ACHN (cell line): Measurements from ENCODE around the gene DOCK4.
"Not testable (repeated sequence)": the region's sequence is repeated elsewhere in the genome, so short reads cannot be mapped to it uniquely, and the experiment has no call there.

Experiments used
- DNase-seq: peaks from one replicate; pipeline ENCODE4 v3.0.0-alpha.2; 2015
- in situ Hi-C: cut with HindIII; loops from 2 replicates; pipeline ENCODE4 v1.10.0; 2017; ENCODE audit warnings: low sequenced_read_pairs, low pct_ligation_motif_present, low pct_unique_long_range_greater_than_20kb

The DOCK4 gene

GRCh38 chr7:112144284-112145059, 61.7 kb downstream of the DOCK4 start:
- DNase-seq: no peak

GRCh38 chr7:112143582-112143981, 62.6 kb downstream of the DOCK4 start:
- in situ Hi-C loops: no loop called here
- DNase-seq: no peak

More at GRCh38 chr7:112144284-112145059, 61.7 kb downstream of the DOCK4 start:
- in situ Hi-C loops: no loop called here

GRCh38 chr7:112143136-112143535, 63.1 kb downstream of the DOCK4 start:
- DNase-seq: no peak
- in situ Hi-C loops: no loop called here

- in situ Hi-C loops: no loop called here
- DNase-seq: no peak
Observed at GRCh38 chr7:112140600-112140999, 65.6 kb downstream of the DOCK4 start.

- no peak for DNase-seq
- in situ Hi-C loops: no loop called here
Observed at GRCh38 chr7:112138938-112139337, 67.3 kb downstream of the DOCK4 start.

- in situ Hi-C loops: no loop called here
- no peak for DNase-seq
Observed at GRCh38 chr7:112138325-112138852, 67.8 kb downstream of the DOCK4 start.

- no peak for DNase-seq
- in situ Hi-C loops: no loop called here
Observed at GRCh38 chr7:112137141-112138101, 68.8 kb downstream of the DOCK4 start.

DNA sequence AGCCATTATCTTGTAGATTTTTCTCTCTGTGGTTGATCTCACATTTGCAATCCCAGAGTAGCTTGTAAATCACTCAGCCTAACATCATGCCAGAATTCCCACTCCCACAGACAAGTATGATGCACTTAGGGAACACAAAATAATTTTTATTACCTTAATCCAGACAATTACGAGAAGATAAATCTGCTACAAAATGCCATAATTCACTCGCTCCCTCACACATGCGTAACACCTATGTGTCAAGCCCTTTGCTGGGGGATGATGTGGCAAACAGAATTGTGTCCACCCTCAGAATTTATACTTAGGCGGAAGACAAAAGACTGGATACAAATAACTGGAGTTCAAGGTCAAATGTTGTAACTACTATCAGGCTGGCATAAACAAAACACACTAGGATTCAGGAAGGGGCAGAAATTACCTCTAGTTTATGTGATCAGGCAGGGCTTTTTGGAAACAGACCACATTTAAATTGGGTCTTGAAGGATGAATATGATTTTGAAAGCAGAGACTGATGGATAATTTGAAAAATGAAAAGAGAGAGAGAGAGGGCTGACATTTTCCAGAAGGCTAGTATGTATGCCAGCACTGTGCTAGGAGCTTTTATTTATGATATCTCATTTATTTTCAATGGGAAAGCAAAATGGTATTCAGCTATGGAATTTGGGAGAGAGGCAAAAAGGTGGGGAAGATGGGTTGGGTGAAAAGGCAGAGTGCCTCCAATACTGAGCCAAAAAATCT, 69.8 kb downstream of the DOCK4 start:
- no peak for DNase-seq
- in situ Hi-C loops: no loop called here

- in situ Hi-C loops: no loop called here
Observed at GRCh38 chr7:112135815-112136214, 70.4 kb downstream of the DOCK4 start.

DNA sequence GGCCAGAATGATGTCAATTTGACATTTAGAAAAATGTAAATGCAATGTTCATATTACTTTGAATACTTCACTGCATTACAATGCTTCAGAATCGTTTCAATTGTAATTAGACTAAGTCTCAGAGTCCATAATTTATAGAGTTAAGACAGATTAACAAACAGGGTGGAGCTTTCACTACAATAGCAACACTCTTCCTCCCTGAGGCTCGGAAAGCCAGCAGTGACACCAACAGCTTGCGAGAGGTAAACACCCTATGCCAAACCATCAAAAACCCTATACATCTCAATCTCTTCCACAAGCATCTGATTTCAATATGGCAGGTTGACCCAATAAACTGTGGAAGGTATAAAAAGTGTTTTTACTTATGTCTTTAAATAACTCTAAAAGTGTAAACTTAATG, 72.2 kb downstream of the DOCK4 start:
- DNase-seq: no peak
- in situ Hi-C loops: no loop called here

More at GRCh38 chr7:112135815-112136214, 70.4 kb downstream of the DOCK4 start:
- no peak for DNase-seq

DNA sequence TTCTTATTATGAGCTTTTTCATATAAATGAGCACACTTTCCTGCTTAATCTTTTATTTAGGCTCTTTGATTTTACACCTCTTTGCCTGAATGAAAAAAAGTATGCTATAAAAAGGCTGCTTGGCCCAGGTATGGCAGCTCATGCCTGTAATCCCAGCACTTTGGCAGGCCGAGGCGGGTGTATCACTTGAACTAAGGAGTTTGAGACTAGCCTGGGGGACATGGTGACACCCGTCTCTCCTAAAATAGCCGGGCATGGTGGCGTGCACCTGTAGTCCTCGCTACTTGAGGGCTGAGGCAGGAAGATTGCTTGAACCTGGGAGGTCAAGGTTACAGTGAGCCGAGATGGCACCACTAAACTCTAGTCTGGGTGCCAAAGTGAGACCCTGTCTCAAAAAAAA, 72.9 kb downstream of the DOCK4 start:
- in situ Hi-C loops: no loop called here
- DNase-seq: no peak

DNA sequence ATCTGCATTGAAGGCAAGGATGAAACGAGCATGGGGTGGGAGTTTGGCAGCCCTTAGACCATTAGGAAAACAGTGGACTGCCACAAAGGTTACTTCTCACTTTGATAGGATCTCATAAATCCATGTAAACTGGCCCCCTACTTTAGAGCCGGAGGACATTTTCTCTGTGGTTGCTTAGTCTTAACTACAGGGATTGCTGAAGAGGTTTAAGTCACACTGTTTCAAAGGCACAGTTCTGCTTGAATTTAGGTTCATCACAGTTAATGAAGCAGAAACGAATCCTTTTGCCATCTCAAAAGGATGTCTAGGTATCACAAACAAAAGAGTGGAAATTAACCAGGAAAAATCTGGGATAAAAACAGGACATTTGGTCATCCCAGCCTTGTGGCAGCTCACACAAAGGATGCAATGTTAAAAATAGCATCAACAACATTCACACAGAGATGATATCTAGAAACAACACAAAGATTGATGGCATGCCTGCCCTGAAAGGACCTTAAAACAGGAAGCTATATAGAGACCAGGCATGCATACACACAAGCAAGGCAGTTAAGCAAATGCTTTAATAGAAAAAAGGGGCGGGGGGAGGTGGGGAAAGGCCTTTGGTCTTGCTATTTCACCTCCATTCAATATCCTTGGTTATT, 74.0 kb downstream of the DOCK4 start:
- DNase-seq: no peak
- in situ Hi-C loops: no loop called here

GRCh38 chr7:112130729-112131410, 75.3 kb downstream of the DOCK4 start:
- no peak for DNase-seq

DNA sequence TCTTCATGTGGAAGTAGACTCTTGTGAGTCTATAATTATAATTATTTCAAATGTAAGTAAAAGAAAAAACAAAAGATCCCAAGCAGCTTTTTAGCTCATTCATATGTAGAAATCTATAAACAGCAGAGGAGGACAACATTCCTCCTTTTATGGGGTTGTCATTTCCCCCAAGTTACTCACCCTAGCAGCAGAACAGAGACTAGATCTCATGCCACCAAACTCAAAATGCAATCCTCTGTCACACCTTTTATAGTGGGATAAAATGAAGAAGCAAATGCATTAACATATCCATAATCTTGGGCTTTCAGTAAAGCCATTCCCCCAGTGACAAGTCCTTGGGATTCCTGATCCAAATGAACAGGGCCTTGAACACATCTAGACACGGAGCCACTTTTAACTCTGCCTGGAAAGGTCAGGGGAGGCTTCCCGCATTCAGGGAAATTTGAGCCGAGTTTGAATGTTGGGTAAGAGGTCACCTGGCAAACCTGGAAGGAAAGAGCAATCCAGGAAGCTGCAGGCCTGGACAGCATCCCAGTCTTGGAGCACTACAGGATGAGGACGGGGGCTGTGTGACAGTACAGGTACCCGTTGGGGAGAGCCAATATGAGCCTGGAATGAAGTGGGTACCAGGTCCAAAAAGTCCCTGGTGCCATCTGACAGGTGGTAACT, 76.4 kb downstream of the DOCK4 start:
- in situ Hi-C loops: no loop called here
- no peak for DNase-seq

More at GRCh38 chr7:112130729-112131410, 75.3 kb downstream of the DOCK4 start:
- in situ Hi-C loops: no loop called here

GRCh38 chr7:112128461-112129425, 77.5 kb downstream of the DOCK4 start:
- in situ Hi-C loops, DNase-seq: not testable (repeated sequence)

GRCh38 chr7:112128041-112128440, 78.2 kb downstream of the DOCK4 start:
- in situ Hi-C loops, DNase-seq: not testable (repeated sequence)
